GM12873 (cell line): ENCODE results near the gene UPK3A.

Experiments
- CTCF ChIP-seq: IDR thresholded peaks from 2 replicates; pipeline ENCODE4 v1.5.1; 2012; ENCODE audit warnings: low read depth, mild to moderate bottlenecking, moderate library complexity, low read length, control low read depth; ENCODE audit not compliant: insufficient read depth; ENCODE audit errors: missing control alignments

UPK3A gene

DNA sequence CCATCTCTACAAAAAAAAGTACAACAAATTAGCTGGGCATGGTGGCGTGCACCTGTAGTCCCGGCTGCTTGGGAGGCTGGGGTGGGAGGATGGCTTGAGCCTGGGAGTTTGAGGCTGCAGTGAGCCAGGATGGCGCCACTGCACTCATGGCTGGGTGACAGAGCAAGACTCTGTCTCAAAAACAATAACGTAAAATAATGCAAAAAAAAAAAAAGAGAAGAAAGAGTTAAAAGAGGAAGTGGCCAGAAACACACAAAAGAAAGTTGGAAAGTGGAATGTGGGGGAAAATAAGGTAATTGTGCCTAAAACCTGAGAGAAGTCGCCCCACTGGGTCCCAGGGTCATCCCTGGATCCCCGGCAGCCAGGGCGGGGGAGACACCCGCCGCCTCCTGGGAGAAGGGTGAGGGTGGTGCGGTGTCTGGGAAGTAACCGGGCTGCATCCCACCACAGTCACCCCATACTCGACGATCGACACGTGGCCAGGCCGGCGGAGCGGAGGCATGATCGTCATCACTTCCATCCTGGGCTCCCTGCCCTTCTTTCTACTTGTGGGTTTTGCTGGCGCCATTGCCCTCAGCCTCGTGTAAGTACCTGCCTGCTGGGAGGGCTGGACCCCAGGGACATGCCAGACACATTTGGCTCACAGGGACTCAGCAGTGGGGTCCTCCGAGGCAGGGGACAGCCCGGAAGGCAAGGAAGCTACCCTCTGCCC is 8.1 kb downstream of the UPK3A start:
- no peak for TF ChIP-seq CTCF

- TF ChIP-seq CTCF = no peak
Observed at GRCh38 chr22:45294030-45294429, 9.3 kb downstream of the UPK3A start.

DNA sequence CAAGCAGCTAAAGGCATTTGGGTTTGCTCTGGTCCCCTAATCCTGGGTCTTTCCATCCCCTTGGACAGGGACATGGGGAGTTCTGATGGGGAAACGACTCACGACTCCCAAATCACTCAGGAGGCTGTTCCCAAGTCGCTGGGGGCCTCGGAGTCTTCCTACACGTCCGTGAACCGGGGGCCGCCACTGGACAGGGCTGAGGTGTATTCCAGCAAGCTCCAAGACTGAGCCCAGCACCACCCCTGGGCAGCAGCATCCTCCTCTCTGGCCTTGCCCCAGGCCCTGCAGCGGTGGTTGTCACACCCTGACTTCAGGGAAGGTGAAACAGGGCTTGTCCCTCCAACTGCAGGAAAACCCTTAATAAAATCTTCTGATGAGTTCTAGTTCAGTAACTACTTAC is 10.7 kb downstream of the UPK3A start:
- TF ChIP-seq CTCF = no peak

- TF ChIP-seq CTCF = no peak
Observed at GRCh38 chr22:45296628-45297297, 12.0 kb downstream of the UPK3A start.

DNA sequence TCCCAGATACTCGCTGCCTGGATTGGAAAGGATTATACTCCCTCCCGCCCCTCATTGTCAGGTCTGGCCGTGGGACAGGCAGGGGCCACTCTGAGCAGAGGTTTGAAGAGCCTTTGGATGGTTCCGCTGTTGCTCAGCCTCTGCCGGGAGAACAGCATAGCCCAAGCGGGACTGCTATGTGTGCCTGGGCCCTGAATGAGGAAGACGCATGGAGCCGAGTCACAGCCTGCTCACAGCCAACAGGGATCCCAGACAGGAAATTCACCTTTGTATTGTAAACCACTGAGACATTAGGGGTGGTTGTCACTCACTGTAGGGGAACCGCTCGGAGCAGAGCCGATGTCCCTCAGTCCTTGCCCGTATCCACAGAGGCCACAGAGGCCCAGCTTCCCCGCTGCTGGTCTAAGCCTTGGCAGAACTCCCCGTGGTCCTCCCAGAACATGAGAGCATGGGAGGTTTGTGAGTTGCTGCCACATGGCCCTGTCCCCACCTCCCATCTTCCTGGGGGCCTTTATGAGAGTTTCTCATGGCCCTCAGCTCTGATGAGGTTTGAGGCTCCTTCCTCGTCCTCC is 14.3 kb downstream of the UPK3A start:
- TF ChIP-seq CTCF = no peak

DNA sequence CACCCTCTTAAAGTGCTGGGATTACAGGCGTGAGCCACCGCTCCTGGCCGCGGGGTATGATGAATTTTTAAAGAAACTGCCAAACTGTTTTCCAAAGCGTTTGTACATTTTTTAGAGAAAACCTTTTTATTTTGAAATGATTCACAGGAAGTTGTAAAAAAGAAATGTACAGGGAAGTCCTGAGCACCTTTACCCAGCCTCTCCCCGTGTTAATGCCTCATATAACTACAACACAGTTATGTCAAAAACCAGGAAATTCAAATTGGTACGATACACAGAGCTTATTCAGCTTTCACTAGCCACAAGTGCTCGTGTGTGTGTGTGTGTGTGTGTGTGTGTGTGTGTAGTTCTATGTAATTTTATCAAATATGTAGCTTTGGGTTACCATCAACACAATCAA is 18.0 kb downstream of the UPK3A start:
- TF ChIP-seq CTCF = no peak

DNA sequence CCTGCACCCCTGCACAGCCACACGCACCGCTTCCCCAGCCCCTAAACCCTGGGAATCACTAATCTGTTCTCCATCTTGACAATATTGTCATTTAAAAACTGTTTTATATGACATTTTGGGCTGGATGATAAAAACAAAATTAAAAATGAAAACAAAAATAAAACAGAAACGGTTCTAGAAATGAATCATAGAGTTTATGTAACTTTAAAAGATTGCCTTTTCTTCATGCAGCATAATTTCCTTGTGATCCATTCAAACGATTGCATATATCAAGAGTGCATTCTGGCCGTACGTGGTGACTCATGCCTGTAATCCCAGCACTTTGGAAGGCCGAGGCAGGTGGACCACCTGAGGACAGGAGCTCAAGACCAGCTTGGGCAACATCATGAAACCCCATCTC is 18.4 kb downstream of the UPK3A start:
- no peak for TF ChIP-seq CTCF
